Dermis blood vessel endothelial cell (primary cell): ENCODE data around the gene PDE6G. TPM values are rescaled to one million over a fixed set of nuclear protein-coding genes. Genes with fewer than 3 reads are reported as not detected.

Experiments
- DNase-seq: peaks from one replicate; pipeline ENCODE4 v3.0.0; 2010
- total RNA-seq: library from RNA; depleted of rRNA; stranded (reverse); fragments of >200 nt; gene quantifications from 2 replicates; pipeline ENCODE4 v1.2.3, GENCODE V29; 2014

The PDE6G gene
- total RNA-seq, 1 donor from 2014 or later: 4.1 TPM

DNA sequence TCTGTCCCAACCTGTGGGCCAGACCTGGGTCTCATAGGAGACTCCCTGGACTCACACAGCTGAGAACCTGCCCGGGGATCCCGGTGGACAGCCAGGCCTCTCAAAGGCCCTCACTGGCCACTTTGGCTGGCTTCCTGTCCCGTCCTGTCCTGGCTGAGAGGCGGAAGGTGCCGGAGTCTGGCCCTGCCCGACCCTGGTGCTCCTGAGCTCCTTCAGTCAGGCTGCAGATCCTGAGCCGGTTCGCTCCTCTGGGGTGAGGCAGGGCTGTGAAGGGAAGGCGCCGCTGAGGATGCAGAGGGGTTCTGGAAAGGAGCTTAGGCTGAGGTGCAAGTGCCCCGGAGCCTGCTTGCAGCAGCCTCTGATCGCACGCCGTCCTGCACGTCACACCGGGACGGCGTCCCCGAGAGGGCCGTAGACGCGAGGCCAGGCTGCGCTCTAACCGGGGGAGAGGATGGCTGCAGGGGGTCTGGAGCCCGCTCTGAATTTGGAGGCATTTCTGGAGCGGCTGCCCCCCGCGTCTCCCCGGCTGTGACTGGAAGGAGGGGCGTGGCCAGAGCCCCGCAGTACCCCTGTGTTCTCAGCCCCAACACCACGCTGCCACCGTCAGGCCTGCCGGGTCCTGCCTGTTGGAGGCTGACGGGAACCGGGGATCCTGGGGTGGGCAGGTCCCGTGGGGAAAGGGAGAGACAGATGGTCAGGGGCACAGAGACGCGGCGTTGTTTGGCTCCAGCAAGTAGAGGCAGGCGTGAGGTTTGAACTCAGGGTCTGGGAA is 31.6 kb upstream of the PDE6G start:
- DNase-seq: no peak

DNA sequence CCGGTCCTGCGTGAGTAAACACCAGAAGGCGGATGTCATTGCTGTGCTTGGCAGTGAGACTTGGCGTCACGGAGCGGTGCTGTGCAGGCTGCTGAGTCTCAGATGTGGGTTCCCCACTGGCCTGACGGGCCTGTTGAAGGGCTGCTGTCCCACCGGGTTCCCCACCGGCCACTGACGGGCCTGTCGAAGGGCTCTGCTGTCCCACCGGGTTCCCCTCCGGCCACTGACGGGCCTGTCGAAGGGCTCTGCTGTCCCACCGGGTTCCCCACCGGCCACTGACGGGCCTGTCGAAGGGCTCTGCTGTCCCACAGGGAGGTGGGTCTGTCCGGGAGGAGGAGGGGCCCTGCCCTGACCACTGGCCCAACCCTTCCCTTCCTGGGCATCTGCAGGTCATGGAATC is 30.3 kb upstream of the PDE6G start:
- DNase-seq: no peak

DNA sequence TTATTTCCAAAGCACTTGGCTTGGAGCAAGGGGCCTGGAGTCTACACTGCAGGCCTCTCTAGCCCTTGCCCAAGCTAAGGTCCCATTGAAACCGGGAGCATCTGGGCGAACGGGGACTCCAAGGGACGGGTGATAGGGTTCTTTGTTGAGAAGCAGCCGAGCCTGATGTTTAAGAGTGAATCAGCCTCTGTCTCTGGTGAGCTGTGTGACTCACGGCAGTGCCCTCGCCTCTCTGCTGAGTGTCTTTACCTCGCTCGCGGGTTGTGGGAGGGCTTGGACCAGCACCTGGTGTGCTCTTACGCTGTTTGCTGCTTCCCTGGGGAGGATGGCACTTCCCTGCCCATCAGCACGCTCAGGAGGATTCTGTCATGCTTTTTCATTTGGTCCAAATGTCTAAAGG is 28.8 kb upstream of the PDE6G start:
- DNase-seq: peak; percentile 60

DNA sequence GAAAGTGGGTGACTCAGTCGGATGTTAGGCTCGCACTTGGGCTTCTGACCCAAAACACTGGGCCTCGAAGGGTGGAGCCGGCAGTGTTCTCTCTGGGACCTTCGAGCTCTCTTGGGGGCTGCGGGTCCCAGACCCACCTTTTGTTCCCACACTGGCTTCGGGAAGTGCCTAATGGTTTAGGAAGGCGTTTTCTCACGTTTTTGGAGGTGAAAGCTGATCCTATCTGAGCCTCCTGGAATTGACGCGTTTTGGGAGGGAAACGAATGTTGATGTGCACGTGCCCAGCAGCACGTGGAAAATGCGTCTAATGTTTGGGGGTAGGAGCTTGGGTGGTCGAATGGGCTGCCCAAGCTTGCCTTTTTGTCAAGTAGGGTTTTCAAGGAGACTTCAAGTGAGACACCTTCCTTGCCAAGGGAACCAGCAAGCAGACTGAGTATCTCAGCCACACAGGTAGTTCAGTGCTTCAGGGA is 28.1 kb upstream of the PDE6G start:
- DNase-seq: no peak

DNA sequence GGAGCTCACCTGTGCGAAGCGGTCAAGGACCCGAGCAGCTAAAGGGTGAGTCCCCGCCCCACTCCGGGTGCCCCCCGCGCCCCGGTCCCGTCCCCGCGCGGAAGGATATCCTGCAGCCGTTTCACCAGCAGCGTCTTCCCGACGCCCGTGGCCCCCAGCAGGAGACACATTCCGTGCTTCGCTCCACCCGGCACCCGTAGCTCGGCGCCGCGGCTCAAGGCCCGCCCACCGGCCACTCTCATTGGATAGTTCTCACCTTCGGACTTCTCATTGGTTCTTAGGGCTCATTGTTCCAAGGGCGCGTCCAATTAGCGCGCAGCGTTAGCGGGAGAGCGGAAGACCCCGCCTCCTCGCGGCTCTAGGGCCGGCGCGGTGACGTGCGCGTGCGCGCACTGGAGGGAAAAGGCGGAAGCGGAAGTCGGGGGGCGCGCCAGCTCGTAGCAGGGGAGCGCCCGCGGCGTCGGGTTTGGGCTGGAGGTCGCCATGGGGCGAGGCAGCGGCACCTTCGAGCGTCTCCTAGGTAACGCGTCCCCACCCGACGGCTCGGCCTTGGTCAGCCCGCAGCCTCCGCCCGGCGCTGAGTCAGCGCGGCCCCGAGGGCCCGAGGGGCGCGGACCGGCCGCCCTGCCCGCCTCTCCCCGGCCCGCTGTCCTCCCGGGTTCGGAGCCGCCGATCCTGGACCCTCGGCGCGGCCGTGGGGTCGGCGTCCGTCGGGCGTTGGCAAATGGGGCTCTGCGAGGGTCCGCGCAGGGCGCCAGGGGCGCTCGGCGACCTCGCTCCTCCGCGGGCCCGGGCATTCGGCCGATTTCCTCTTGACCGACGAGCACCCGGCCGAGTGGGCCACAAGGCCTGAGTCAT is 27.5 kb upstream of the PDE6G start, which contains the start of the genes ARL16 and HGS:
Gene ARL16, minus strand, starts transcription at position 214 of the 858 bp plus-strand sequence. Its CDS starts 44 bp downstream, at position 170.
Gene HGS, plus strand, starts transcription at position 428 of the 858 bp plus-strand sequence. Its CDS starts 56 bp downstream, at position 484.
- DNase-seq: peak; percentile 100

DNA sequence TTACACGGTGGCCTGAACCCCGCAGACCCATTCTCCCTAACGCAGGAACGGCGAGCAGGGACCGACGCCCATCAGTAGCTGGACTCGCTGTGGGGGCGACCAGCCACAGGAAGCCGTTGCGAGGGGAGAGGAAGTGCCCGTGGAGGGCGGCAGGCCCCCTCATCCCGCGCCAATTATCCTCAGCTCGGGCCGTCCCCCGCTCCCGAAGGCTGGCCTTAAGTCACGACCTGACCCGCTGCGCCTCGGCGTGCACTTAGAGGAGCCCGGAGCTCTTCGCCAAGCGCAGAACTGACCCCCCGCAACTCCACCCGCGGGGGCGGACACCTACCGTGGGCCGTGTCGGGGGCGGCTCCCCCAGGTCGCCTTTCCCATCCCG is 26.9 kb upstream of the PDE6G start:
- no peak for DNase-seq

DNA sequence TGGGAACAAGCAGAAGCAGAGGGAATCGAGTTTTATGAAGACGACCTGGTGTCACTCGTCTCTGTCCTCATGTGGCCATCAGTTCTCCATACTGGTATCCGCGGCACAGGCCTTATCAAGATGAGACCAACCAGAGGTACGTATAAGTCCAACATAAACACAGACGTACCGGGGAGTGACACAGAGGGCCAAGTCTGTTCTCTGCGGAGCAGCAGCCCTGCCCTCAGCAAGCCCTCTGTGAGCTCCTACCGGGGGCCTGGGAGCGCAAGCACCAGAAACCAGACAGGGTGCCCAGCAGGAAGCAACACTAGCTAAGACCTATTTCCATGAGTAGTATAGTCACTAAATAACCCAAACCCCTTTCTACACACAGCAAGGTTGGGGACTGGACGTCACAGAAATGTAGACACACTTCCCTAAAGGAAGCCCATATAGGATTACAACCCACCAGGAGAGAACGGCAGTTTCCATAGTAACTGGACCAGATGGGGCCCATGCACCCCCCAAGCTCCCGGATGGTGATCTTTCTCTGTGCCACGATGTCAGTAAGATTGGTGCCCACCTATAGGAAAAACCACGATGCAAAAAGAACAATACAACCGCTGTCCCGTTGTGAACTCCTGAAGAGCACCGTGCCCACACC is 26.3 kb upstream of the PDE6G start:
- DNase-seq: peak; percentile 19

DNA sequence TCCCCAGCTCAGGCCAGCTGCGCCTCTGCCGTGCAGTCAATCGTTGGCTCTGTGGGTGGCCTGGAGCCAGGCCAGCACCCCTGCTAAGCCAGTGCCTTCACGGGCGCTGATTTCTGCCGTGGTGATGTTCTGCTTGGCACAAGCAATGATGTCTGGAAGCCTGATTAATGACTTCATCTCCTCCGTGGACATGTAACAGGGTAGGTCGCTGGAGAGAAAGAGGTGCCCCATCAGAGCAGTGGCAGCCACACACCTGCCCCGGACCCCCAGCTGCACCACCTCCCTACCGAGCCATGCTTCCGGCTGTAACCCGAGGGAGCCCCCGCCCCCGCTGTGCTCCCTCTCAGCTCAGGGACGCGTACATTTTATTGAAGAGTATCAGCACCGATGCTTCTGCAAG is 25.3 kb upstream of the PDE6G start:
- no peak for DNase-seq

DNA sequence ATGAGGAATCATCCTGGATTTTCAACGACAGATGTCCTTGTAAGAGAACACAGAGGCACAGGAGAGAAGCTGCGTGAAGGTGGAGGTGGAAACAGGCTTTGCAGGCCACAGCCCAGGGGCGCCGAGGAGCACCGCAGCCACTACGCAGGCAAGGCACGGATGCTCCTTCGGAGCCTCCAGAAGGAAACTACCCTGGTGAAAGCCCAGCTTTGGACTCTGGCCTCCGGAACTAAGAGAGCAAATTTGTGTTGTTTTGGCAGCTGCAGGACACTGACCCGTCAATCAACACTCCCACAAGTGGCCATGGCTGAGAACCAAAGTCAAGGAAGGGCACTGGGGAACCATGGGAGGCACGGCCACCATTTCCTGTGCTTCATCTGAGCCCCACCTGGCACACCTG is 23.8 kb upstream of the PDE6G start:
- DNase-seq: no peak

DNA sequence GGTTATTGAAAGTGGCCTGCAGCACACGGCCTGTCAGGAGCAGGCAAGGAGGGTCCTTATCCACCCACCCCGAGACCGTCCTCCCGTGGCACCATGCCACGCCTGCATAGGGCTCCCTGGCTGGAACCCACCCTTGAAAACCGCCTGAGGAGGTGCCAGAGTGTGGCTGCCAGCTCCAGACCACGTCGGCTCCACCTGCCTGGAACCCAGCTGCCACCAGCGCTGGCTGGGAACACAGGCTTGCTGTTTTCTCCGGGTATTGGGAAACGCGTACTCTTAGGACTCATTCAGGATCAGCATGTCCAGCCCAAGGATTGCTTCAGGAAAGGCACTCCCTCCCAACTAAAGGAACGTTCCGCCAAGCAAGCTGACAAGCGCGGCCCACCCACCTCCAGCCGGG is 20.6 kb upstream of the PDE6G start:
- DNase-seq: no peak

DNA sequence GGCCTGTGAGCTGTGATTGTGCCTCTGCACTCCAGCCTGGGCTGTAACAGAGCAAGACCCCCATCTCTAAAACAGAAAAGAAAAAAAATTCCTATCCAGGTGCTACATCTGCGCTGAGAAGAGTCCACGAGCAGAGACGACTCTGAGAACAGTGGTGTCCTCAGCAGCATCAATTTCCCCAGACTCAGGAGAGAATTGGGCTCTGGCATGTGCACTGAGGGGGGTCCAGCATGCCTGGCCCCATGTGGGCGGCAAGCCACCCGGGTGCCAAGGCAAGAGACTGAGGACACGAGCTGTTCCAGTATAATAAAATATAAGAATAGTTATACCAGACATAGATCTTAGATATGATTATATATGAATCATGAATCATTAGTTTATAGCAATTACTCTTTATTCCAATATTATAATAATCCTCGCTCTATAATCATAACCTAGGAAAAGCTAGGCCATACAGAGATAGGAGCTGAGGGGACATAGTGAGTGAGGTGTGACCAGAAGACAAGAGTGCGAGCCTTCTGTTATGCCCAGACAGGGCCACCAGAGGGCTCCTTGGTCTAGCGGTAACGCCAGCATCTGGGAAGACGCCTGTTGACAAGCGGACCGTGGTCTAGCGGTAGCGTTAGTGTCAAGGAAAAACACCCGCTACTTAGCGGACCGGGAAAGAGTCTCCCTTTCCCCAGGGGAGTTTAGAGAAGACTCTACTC is 19.3 kb upstream of the PDE6G start:
- DNase-seq: peak; percentile 53

DNA sequence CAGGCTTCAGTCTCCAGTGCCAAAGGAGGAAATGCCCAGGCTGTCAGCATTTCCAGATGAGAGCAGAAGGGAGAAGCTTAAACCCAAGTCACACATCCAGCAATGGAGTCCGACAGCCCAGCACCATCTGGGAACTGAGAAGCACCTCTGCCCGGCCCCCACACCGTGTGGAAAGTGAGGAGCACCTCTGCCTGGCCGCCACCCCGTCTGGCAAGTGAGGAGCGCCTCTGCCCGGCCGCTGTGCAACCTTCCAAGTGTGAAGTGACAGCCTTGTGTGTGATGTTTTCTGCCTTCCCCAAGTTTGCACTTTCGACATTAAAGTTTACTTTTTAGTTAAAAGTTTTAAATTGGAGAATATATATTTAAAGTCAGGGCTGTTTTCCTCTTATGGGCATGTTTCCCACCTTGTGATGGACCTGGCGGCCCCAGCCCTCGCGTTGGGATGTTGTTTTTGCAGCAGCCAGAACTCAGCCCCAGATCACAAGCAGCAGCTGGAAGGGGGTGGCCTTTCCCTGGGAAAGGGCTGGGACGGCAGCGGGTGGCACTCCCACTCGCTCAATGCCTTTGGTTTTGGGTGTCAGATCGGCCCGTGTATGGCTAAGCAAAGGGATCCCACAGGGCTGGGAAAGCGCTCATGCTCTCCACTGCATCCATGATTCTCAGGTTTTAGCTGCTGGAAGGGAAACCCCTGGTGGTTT is 17.4 kb upstream of the PDE6G start:
- DNase-seq: no peak

DNA sequence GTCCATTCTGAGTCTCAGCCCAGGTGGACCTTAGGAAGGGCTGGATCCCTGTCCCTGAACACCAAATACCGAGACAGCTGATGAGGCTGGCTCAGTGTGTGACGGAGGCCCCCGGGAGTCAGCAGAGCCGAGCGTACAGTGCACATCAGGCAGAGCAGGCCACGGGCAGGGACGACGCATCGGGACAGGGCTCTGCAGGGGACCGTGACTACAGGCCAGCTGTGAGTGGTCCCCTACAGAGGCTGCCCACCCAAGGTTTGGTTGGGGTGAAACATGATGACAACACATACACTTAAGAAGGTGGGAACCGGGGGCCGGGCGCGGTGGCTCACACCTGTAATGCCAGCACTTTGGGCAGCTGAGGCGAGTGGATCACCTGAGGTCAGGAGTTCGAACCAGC is 16.6 kb upstream of the PDE6G start:
- DNase-seq: no peak

DNA sequence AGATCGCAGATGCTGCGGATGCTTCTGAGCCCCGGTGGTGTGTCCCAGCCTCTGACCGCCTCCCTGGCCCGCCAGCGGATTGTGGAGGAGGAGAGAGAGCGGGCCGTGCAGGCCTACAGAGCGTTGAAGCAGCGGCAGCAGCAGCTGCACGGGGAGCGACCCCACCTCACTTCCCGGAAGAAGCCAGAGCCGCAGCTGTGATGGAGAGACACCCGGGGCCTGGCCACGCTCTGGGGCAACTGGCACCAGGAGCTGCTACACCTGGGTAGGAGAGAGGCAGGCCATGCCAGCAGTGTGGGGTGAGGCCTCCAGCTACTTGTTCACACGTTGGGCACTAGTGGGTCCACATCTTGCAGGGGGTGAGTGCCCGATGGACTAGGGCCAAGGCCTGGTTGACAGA is 16.2 kb upstream of the PDE6G start:
- DNase-seq: no peak

DNA sequence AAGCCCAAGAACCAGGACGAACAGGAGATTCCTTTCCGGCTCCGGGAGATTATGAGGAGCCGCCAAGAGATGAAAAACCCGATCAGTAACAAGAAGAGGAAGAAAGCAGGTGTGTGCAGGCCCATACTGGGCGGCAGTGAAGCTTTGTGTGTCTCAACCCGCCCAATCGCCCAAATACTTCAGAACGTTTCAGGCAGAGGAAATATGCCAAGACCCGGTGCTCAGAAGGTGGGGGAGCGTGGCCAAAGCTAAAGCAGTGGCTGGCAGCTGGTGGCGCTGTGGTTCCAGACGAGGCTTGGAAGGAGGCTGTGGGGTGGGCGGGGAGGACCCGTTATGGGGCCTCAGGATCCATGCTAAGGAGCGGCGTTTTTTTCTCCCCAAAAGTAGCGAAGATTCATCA is 11.4 kb upstream of the PDE6G start:
- peak; percentile 18 for DNase-seq

DNA sequence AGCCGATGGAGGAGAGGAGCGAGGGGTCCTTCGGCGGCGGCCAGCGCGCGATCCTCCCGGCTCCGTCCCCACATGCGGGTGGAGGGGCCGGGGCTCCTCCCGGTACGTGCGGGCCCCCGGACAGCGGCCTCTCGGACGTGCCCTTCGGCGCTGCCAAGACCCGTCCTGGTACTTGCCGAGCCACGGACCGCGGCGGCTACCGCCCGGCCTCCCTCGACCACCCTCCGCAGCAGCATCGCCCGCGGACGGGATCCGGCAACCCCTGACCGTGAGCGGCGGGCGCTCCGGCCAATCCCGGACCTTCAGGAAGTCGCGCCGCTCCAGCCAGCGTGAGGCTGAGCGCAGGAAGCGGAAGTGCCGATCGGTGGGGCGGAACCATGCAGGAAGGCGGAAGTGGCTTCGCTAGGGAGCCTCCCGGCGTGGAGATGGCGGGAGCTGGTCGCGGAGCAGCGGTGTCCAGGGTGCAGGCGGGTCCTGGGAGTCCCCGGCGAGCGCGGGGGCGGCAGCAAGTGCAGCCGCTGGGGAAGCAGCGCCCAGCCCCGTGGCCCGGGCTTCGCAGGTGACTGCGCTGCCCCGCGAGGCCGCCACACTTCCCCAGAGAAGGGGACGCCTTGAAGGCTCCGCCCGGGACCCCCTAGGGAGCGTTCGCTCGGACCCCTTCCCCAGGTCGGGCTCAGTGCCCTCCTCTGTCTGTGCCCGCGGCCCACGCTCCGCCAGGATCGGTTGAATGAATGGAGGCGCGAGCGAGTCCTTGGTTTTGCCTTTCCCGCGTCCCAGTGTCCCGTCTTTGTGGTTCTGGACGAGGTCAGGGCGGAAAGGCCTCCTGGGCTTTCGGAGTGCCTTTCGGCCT is 10.2 kb upstream of the PDE6G start, which contains the start of the genes CCDC137 and OXLD1:
Gene CCDC137, plus strand, starts transcription at position 396 of the 850 bp plus-strand sequence. Its CDS starts 30 bp downstream, at position 426.
Gene OXLD1, minus strand, starts transcription at position 264 of the 850 bp plus-strand sequence. Its CDS starts 28 bp downstream, at position 236.
- peak; percentile 98 for DNase-seq

DNA sequence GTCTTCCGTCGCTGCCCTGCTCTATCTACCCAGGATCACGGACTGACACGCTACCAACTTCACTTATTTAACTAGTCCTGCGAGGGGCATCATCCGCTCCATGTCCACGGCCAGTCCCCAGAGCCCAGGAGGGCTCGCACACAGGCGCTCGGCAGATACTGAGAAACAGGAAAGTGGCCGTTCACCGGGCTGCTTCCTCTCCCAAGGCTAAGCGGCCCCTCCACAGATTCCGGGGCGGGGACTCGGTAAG is 9.7 kb upstream of the PDE6G start:
- DNase-seq: peak; percentile 62

DNA sequence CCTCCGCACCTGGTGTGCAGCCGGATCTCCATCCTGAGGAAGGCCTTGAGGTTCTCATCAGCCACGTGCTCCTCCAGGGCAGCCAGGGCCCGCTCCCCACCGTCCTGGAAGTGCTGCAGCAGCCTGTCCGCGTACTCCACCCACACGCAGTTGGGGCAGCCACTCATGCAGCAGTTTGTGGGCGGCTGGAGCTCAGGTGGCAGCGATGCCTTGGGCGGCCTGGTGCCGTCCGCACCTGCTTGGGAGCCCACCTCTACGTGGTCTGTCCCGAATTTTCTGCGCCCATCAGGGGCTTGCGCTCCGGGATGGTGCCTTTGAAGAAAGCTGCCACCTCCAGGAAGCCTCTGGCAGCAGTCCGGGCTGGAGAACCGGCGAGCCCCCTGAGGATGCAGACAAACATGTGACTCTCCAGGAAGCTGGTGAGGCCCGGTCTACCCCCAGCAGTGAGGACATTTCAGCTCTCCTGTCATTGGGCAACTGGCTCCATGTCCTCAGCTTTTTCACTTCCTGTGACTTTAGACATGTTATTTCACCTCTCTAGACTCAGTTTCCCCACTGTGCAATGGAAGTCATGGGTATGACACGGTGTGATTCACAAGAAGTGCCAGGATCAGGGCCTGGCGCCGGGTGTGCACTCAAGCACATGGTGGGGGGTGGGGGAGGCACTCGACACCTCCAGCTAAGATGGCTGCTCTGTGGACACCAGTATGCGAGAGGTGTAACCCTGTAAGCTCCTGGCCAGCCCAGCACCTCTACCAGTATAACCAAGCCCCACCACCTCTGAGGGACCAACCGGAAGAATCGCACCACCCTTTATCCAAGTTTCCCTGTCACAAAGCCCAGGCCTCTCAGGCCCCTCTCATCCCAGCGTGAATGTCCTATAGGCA is 9.1 kb upstream of the PDE6G start:
- DNase-seq: peak; percentile 48

DNA sequence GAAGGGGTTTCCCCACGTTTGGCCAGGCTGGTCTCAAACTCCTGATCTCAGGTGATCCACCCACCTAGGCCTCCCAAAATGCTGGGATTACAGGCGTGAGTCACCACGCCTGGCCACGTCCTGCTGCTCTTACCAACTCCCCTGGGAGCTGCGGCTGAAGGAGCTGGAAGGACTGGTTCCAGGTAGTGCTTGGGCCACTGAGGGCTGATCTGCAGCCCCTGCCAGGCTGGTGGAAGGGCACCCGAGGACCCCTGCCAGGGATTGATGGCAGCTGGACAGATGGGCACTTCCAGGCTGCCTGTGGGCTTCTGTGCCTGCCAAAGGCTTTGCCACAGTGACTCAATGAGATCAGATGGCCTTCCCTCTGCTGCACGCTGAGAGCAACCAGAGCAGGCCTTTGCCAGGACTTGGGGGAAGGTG is 7.7 kb upstream of the PDE6G start:
- no peak for DNase-seq

DNA sequence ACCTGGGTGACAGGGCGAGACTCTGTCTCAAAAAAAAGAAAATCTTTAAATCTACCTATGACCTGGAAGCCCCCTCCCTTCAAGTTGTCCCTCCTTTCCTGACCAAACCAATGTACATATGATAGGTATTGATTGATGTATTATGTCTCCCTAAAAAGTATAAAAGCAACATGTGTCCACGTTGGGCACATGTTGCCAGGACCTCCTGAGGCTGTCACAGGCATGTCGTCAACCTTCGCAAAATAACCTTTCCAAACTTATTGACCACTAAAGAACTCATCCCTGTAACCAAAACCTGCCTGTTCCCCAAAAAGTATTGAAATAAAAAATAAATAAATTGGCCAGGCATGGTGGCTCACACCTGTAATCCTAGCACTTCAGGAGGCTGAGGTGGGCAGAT is 5.7 kb upstream of the PDE6G start:
- no peak for DNase-seq
